ENCODE results near the gene TWNK. TPM values are rescaled to one million over a fixed set of nuclear protein-coding genes. Genes with fewer than 3 reads are reported as not detected.

Gene TWNK
- total RNA-seq, 1 experiment from 2014 or later, result 38.7 TPM

DNA sequence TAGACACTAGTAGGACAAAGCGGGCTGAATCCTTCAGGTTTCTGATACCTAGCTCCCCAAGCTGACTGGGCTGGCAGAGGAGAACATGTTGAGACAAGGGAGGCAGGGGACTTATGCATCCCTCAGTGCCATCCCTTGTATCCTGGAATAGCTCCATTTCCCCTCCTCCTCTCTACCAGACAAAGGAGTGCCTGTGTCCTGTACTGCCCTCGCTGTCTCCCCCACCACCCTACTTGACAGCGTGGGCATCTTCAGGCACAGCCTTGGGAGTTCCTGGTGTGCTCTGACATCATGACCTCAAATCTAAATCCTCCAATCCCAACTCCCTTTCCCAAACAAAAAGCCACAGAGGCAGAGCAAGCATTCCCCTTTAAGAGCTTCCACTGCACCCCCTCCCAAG, 52.7 kb downstream of the TWNK start:
- WGBS (ENCODE audit: extremely low coverage, insufficient read length, low lambda C conversion rate), result no CpG with 5 or more reads among the region's 3 CpGs
- H3K18ac ChIP-seq (ENCODE audit: insufficient read length, low read depth, low read length), result no peak overlapping the region
- no peak overlapping the region for H2AK5ac ChIP-seq (ENCODE audit: insufficient read length, low read length)
- no peak overlapping the region for H3K4ac ChIP-seq (ENCODE audit: low read depth, low read length)
- H3K9me3 ChIP-seq (ENCODE audit: control insufficient read depth, low read depth, low read length), result no peaks in the 10 kb centered on the region
- Mint-ChIP-seq H3K36me3 (ENCODE audit: insufficient read depth in 1 of 3, low read depth in 3 of 3) (no peaks in the 10 kb centered on the region), H3K27me3 (ENCODE audit: low read depth) (peaks cover 59% of the 10 kb centered on the region), H3K27ac (no peak overlapping the region; a peak in 1 of 7 replicates), H3K4me1 (peaks cover 13 to 27% of the 10 kb centered on the region in 2 experiments), H3K9me3 (no peaks in the 10 kb centered on the region), H3K4me3 (no peak overlapping the region)
- no peak overlapping the region for H3K4me2 ChIP-seq (ENCODE audit: insufficient read depth, insufficient read length, low read length)
- peaks cover 3% of the 10 kb centered on the region; the same call in 1 of the 2 replicates for H3K27me3 ChIP-seq (ENCODE audit: insufficient read depth, low read length)
- H2BK15ac ChIP-seq (ENCODE audit: low read depth, low read length), result no peak overlapping the region
- no peak overlapping the region for H4K8ac ChIP-seq (replicated peaks; ENCODE audit: insufficient read length, low read depth, low read length)
- no peak overlapping the region for H4K5ac ChIP-seq (ENCODE audit: insufficient read length, low read depth, low read length)
- no peak overlapping the region for H3K27ac ChIP-seq (ENCODE audit: insufficient read length, low read depth, low read length)
- no peak overlapping the region for H3T11ph ChIP-seq (ENCODE audit: low read length)
- no peak overlapping the region for H3K14ac ChIP-seq (ENCODE audit: insufficient read depth, low read length)
- H4K20me1 ChIP-seq (ENCODE audit: control insufficient read depth, insufficient read depth, insufficient read length), result no peaks in the 10 kb centered on the region
- H4K91ac ChIP-seq (ENCODE audit: insufficient read length, low read depth, low read length), result no peak overlapping the region
- H2BK20ac ChIP-seq (ENCODE audit: low read depth, low read length, poor library complexity, severe bottlenecking), result no peak overlapping the region
- no peak overlapping the region for H2AFZ ChIP-seq (ENCODE audit: low read length)
- no peak overlapping the region for H3K56ac ChIP-seq (ENCODE audit: insufficient read length, low read depth, low read length)
- no peak overlapping the region for H2BK120ac ChIP-seq (ENCODE audit: low read depth, low read length, poor library complexity, severe bottlenecking)
- no peak for DNase-seq
- TF ChIP-seq, protein P1, sequence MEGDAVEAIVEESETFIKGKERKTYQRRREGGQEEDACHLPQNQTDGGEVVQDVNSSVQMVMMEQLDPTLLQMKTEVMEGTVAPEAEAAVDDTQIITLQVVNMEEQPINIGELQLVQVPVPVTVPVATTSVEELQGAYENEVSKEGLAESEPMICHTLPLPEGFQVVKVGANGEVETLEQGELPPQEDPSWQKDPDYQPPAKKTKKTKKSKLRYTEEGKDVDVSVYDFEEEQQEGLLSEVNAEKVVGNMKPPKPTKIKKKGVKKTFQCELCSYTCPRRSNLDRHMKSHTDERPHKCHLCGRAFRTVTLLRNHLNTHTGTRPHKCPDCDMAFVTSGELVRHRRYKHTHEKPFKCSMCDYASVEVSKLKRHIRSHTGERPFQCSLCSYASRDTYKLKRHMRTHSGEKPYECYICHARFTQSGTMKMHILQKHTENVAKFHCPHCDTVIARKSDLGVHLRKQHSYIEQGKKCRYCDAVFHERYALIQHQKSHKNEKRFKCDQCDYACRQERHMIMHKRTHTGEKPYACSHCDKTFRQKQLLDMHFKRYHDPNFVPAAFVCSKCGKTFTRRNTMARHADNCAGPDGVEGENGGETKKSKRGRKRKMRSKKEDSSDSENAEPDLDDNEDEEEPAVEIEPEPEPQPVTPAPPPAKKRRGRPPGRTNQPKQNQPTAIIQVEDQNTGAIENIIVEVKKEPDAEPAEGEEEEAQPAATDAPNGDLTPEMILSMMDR (conservative IDR thresholded peaks at IDR 0.05), result no peak
- no peak overlapping the region for H3K23ac ChIP-seq (ENCODE audit: insufficient read length, low read depth, low read length)
- no peaks in the 10 kb centered on the region for H3K79me1 ChIP-seq (ENCODE audit: insufficient read depth, low read depth, low read length, poor library complexity, severe bottlenecking)
- no peak overlapping the region for H2BK12ac ChIP-seq (ENCODE audit: insufficient read length, low read depth, low read length)
- H3K79me2 ChIP-seq (ENCODE audit: insufficient read depth, low read length), result no peaks in the 10 kb centered on the region
- no peak overlapping the region for H2BK5ac ChIP-seq (ENCODE audit: insufficient read length, low read length)
- peaks cover 2% of the 10 kb centered on the region; the same call in 1 of the 2 replicates for H3K4me1 ChIP-seq (ENCODE audit: insufficient read depth, low read length)
- H3K23me2 ChIP-seq (ENCODE audit: insufficient read length, low read depth, low read length, poor library complexity, severe bottlenecking), result peaks cover 7% of the 10 kb centered on the region
- no peak overlapping the region for H3K9ac ChIP-seq (ENCODE audit: extremely low read depth, insufficient read length, low read length)
